ENCODE measurements around the gene GABARAPL2. TPM values are rescaled to one million over a fixed set of nuclear protein-coding genes. Genes with fewer than 3 reads are reported as not detected.
A peak's percentile ranks its signal among the peaks of the same experiment; 100 is the strongest.

Gene GABARAPL2
- total RNA-seq, 1 donor from 2014 or later: 79.0 TPM

DNA sequence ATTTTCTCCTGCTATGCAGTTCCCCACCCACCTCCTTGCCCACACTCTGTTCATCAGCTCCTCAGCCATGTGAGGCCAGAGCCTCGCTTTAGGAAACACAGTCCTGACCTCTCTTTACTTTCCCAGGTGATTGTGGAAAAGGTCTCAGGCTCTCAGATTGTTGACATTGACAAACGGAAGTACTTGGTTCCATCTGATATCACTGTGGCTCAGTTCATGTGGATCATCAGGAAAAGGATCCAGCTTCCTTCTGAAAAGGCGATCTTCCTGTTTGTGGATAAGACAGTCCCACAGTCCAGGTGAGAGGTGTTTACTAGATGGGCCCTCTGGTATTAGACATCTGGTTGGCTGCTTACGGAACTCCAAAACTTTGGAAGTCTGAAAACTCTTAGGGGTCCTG, 1.7 kb downstream of the GABARAPL2 start:
- Mint-ChIP-seq H3K4me1 (ENCODE audit: low read depth) (peaks cover 14% of the 10 kb centered on the region), H3K4me3 (ENCODE audit: low read depth) (peak overlapping the region; percentile 100), H3K27me3 (peaks cover 8% of the 10 kb centered on the region), H3K9me3 (ENCODE audit: low read depth) (no peaks in the 10 kb centered on the region), H3K27ac (no peak overlapping the region), H3K36me3 (ENCODE audit: insufficient read depth) (peaks cover 5% of the 10 kb centered on the region)
- TF ChIP-seq, protein P1, sequence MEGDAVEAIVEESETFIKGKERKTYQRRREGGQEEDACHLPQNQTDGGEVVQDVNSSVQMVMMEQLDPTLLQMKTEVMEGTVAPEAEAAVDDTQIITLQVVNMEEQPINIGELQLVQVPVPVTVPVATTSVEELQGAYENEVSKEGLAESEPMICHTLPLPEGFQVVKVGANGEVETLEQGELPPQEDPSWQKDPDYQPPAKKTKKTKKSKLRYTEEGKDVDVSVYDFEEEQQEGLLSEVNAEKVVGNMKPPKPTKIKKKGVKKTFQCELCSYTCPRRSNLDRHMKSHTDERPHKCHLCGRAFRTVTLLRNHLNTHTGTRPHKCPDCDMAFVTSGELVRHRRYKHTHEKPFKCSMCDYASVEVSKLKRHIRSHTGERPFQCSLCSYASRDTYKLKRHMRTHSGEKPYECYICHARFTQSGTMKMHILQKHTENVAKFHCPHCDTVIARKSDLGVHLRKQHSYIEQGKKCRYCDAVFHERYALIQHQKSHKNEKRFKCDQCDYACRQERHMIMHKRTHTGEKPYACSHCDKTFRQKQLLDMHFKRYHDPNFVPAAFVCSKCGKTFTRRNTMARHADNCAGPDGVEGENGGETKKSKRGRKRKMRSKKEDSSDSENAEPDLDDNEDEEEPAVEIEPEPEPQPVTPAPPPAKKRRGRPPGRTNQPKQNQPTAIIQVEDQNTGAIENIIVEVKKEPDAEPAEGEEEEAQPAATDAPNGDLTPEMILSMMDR (IDR thresholded peaks at IDR 0.05; ENCODE audit: unreplicated experiment): no peak
- DNase-seq (ENCODE audit: low spot score, unreplicated experiment): no peak

DNA sequence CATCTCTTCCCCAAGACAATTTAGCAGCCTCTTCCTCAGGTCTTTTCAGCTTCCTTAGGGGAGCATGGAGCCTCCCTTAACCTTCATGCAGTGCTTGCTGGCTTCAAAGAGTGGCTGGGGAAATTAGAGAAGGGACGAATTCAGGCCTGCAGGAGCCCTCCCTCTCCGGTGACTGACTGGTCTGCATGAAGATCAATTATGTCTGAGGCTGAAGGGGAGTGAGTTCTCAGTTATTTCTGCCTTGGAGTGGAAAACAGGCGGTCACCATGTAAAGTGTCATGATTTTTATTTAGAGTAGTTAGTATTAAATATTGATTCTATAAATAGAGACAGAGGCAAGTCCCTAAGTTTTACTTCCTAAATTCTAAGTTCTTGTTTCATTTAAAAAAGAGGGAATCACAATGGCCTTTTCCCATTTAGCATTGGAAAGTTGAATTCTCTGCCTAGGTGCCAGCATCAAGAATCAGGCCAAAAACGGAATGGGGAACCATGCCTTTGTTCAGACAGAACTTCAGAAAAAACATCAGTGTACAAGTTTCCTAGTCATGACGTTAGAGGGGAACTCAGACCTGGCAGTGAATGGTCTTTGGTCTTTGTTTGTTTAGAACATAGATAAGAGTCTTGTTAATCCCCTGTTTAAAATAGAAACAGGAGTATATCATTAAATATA, 4.4 kb downstream of the GABARAPL2 start:
- no peak overlapping the region for H3K4me3 Mint-ChIP-seq (ENCODE audit: low read depth)
- H3K4me1 Mint-ChIP-seq (ENCODE audit: low read depth): peaks cover 10% of the 10 kb centered on the region
- H3K9me3 Mint-ChIP-seq (ENCODE audit: low read depth): no peaks in the 10 kb centered on the region
- H3K36me3 Mint-ChIP-seq (ENCODE audit: insufficient read depth): peaks cover 12% of the 10 kb centered on the region
- TF ChIP-seq, protein P1 (IDR thresholded peaks at IDR 0.05; ENCODE audit: unreplicated experiment): no peak
- H3K27me3 Mint-ChIP-seq: no peaks in the 10 kb centered on the region
- DNase-seq (ENCODE audit: low spot score, unreplicated experiment): no peak
- no peak overlapping the region for H3K27ac Mint-ChIP-seq

DNA sequence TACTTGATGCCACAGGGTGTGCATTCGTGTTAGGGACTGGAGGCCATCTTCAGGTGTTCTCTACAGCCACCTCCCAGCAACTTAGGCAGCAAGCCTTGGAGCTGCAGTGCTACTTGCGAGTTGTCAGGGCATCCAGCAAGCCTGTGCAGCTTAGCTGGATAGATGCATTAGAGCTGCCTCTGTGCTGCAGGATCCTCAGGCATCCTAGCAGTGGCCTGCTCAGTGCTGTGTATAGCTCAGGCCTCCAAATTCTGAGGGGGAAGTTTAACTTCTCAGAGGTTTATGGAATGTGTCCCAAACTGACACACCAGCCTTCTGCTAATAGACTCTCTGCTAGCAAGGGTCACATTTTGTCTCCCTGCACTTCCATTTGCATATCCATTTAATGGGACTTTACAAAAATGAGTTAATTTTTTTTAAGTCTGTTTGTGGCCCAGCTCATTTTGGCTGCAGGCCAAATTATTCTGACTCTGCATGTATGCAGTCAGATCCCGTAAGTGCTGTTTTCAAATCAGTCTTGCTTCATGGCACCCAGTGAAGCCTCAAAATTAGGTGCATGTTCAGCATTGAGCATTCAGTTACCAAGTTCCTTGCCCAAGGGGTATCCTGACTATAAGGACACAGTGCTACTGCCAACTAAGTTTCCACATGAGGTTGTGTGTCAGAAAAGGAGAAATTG, 6.8 kb downstream of the GABARAPL2 start:
- H3K9me3 Mint-ChIP-seq (ENCODE audit: low read depth): no peaks in the 10 kb centered on the region
- H3K36me3 Mint-ChIP-seq (ENCODE audit: insufficient read depth): peaks cover 17% of the 10 kb centered on the region
- no peak overlapping the region for H3K27ac Mint-ChIP-seq
- DNase-seq (ENCODE audit: low spot score, unreplicated experiment): no peak
- no peaks in the 10 kb centered on the region for H3K4me1 Mint-ChIP-seq (ENCODE audit: low read depth)
- TF ChIP-seq, protein P1 (IDR thresholded peaks at IDR 0.05; ENCODE audit: unreplicated experiment): no peak
- H3K27me3 Mint-ChIP-seq: no peaks in the 10 kb centered on the region
- no peak overlapping the region for H3K4me3 Mint-ChIP-seq (ENCODE audit: low read depth)

DNA sequence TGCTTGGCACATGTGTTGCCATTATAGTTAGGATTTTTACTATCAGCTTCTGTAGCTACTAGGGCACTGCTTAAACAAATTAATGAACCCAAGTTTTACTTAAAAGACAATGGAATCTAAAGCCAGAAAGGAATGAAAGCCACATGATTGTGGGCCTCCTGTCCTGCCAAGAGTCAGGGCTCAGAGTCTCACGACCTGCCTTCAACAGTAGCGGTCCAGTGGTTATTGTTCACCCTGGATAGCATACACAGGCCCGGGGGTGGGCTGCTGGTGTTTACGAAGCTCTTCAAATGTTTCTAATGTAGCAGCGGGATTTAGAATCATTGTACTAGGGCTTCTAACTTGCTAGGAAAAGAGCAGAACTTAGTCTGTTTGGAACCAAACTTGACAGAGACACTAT, 7.8 kb downstream of the GABARAPL2 start:
- Mint-ChIP-seq H3K36me3 (ENCODE audit: insufficient read depth) (peaks cover 20% of the 10 kb centered on the region), H3K4me1 (ENCODE audit: low read depth) (no peaks in the 10 kb centered on the region), H3K27me3 (no peaks in the 10 kb centered on the region), H3K4me3 (ENCODE audit: low read depth) (no peak overlapping the region), H3K27ac (peak overlapping the region; percentile 71), H3K9me3 (ENCODE audit: low read depth) (no peaks in the 10 kb centered on the region)
- DNase-seq (ENCODE audit: low spot score, unreplicated experiment): no peak
- TF ChIP-seq, protein P1 (IDR thresholded peaks at IDR 0.05; ENCODE audit: unreplicated experiment): no peak

DNA sequence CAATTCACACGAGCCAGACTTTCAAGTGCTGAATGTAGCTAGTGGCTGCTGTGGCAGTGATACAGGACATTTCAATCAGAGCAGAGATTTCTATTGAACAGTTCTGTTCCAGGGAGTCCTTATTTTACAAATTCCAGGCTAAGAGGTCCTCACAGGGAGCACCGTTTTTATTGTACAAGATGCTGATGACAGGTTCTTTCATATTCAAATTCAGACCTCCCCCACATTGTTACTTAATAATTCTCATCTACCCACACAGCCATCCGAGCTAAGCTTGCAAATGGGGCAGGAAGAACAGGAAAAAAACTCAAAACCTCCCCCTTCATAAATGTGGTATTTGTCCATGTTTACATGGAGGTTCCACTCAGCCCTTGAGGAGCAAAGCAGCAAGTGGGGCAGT, 9.8 kb downstream of the GABARAPL2 start:
- TF ChIP-seq, protein P1 (IDR thresholded peaks at IDR 0.05; ENCODE audit: unreplicated experiment): no peak
- Mint-ChIP-seq H3K36me3 (ENCODE audit: insufficient read depth) (peaks cover 27% of the 10 kb centered on the region), H3K27me3 (no peaks in the 10 kb centered on the region), H3K27ac (no peak overlapping the region), H3K4me1 (ENCODE audit: low read depth) (peaks cover 2% of the 10 kb centered on the region), H3K4me3 (ENCODE audit: low read depth) (no peak overlapping the region), H3K9me3 (ENCODE audit: low read depth) (no peaks in the 10 kb centered on the region)
- no peak for DNase-seq (ENCODE audit: low spot score, unreplicated experiment)
